ENCODE data around the gene MROH7.

The MROH7 gene

GRCh38 chr1:54698346-54698745 lies 56.8 kb downstream of the MROH7 start:
- no peak for DNase-seq (ENCODE audit: low spot score)

- DNase-seq (ENCODE audit: low spot score): no peak
These were observed 58.4 kb downstream of the MROH7 start for GRCh38 chr1:54699936-54700525.

- no peak for DNase-seq (ENCODE audit: low spot score)
These were observed 59.5 kb downstream of the MROH7 start for GRCh38 chr1:54701066-54701465.

GRCh38 chr1:54701996-54702395 lies 60.4 kb downstream of the MROH7 start:
- no peak for DNase-seq (ENCODE audit: low spot score)

GRCh38 chr1:54703471-54703870 lies 61.9 kb downstream of the MROH7 start:
- DNase-seq (ENCODE audit: low spot score): no peak

- no peak for DNase-seq (ENCODE audit: low spot score)
These were observed 63.6 kb downstream of the MROH7 start for GRCh38 chr1:54705153-54705552.

- no peak for DNase-seq (ENCODE audit: low spot score)
These were observed 64.8 kb downstream of the MROH7 start for GRCh38 chr1:54706419-54706818.

- no peak for DNase-seq (ENCODE audit: low spot score)
These were observed 66.8 kb downstream of the MROH7 start for GRCh38 chr1:54708385-54708784.

- DNase-seq (ENCODE audit: low spot score): no peak
These were observed 68.1 kb downstream of the MROH7 start for GRCh38 chr1:54709547-54710292.

GRCh38 chr1:54710434-54710833 lies 68.8 kb downstream of the MROH7 start:
- no peak for DNase-seq (ENCODE audit: low spot score)

- DNase-seq (ENCODE audit: low spot score): no peak
These were observed 69.3 kb downstream of the MROH7 start for GRCh38 chr1:54710841-54711240.

GRCh38 chr1:54711536-54711935 lies 70.0 kb downstream of the MROH7 start:
- DNase-seq (ENCODE audit: low spot score): no peak

GRCh38 chr1:54714881-54715492 lies 73.4 kb downstream of the MROH7 start:
- DNase-seq (ENCODE audit: low spot score): no peak

- DNase-seq (ENCODE audit: low spot score): peak; percentile 80
These were observed 74.1 kb downstream of the MROH7 start, which contains the start of gene TTC4 for GRCh38 chr1:54715493-54716298. TSS of gene TTC4 (plus strand) at chr1:54715861. CDS start at chr1:54715909, 48 bp downstream.

- no peak for DNase-seq (ENCODE audit: low spot score)
These were observed 74.9 kb downstream of the MROH7 start for GRCh38 chr1:54716299-54717047.

- no peak for DNase-seq (ENCODE audit: low spot score)
These were observed 80.1 kb downstream of the MROH7 start for GRCh38 chr1:54721719-54722118.

- no peak for DNase-seq (ENCODE audit: low spot score)
These were observed 82.4 kb downstream of the MROH7 start for GRCh38 chr1:54723985-54724384.

GRCh38 chr1:54724771-54725170 lies 83.2 kb downstream of the MROH7 start:
- no peak for DNase-seq (ENCODE audit: low spot score)

- no peak for DNase-seq (ENCODE audit: low spot score)
These were observed 86.4 kb downstream of the MROH7 start for GRCh38 chr1:54728027-54728426.

- no peak for DNase-seq (ENCODE audit: low spot score)
These were observed 95.1 kb downstream of the MROH7 start for GRCh38 chr1:54736685-54737084.

- no peak for DNase-seq (ENCODE audit: low spot score)
These were observed 96.7 kb downstream of the MROH7 start for GRCh38 chr1:54738244-54738643.

- peak; percentile 37 for DNase-seq (ENCODE audit: low spot score)
These were observed 99.9 kb downstream of the MROH7 start for GRCh38 chr1:54741531-54741930.

Data from cerebellar cortex (tissue), 1 donor.